Measurements from ENCODE around the gene AKTIP. TPM values are rescaled to one million over a fixed set of nuclear protein-coding genes. Genes with fewer than 3 reads are reported as not detected.

Gene AKTIP
- total RNA-seq, 4 donors from 2014 or later = 30.2 to 55.5 (median 36.6) TPM

- Histone ChIP-seq H3K27me3 (no peaks in the 10 kb centered on the region), H3K4me3 (no peak overlapping the region), H3K9me3 (no peaks in the 10 kb centered on the region), H3K36me3 (no peaks in the 10 kb centered on the region), H3K4me1 (peaks cover 15% of the 10 kb centered on the region), H3K27ac (no peak overlapping the region)
- DNase-seq (ENCODE audit: low spot score in 2 of 2) = peak; percentile 57 to 76
- TF ChIP-seq EP300 (IDR thresholded peaks at IDR 0.05) (no peak), POLR2A (IDR thresholded peaks at IDR 0.05) (no peak), POLR2AphosphoS5 (IDR thresholded peaks at IDR 0.05) (no peak)
- TF ChIP-seq, protein P1, sequence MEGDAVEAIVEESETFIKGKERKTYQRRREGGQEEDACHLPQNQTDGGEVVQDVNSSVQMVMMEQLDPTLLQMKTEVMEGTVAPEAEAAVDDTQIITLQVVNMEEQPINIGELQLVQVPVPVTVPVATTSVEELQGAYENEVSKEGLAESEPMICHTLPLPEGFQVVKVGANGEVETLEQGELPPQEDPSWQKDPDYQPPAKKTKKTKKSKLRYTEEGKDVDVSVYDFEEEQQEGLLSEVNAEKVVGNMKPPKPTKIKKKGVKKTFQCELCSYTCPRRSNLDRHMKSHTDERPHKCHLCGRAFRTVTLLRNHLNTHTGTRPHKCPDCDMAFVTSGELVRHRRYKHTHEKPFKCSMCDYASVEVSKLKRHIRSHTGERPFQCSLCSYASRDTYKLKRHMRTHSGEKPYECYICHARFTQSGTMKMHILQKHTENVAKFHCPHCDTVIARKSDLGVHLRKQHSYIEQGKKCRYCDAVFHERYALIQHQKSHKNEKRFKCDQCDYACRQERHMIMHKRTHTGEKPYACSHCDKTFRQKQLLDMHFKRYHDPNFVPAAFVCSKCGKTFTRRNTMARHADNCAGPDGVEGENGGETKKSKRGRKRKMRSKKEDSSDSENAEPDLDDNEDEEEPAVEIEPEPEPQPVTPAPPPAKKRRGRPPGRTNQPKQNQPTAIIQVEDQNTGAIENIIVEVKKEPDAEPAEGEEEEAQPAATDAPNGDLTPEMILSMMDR (IDR thresholded peaks at IDR 0.05) = no peak
- WGBS = 89% methylated on average over 10 of the region's 12 CpGs
Measured at GRCh38 chr16:53511403-53512280, 8.6 kb upstream of the AKTIP start.

- Histone ChIP-seq H3K4me1 (peaks cover 13% of the 10 kb centered on the region), H3K36me3 (no peaks in the 10 kb centered on the region), H3K4me3 (no peak overlapping the region), H3K27ac (no peak overlapping the region), H3K27me3 (no peaks in the 10 kb centered on the region), H3K9me3 (no peaks in the 10 kb centered on the region)
- no peak for TF ChIP-seq POLR2A (IDR thresholded peaks at IDR 0.05)
- TF ChIP-seq, protein P1 (IDR thresholded peaks at IDR 0.05) = no peak
- TF ChIP-seq EP300 (IDR thresholded peaks at IDR 0.05) = no peak
- TF ChIP-seq POLR2AphosphoS5 (IDR thresholded peaks at IDR 0.05) = no peak
- peak; percentile 41 to 71 for DNase-seq (ENCODE audit: low spot score in 2 of 2)
- WGBS = 84% methylated on average over 6 of the region's 6 CpGs
Measured at GRCh38 chr16:53511084-53511402, 8.0 kb upstream of the AKTIP start.

- no peak overlapping the region for H3K4me3 ChIP-seq
- H3K36me3 ChIP-seq = no peaks in the 10 kb centered on the region
- peaks cover 12% of the 10 kb centered on the region for H3K4me1 ChIP-seq
- WGBS = 62% methylated on average over 2 of the region's 2 CpGs
- H3K27me3 ChIP-seq = no peaks in the 10 kb centered on the region
- H3K9me3 ChIP-seq = no peaks in the 10 kb centered on the region
- H3K27ac ChIP-seq = no peak overlapping the region
- no peak for DNase-seq (ENCODE audit: low spot score in 2 of 2)
- TF ChIP-seq EP300 (IDR thresholded peaks at IDR 0.05) = no peak
- TF ChIP-seq POLR2A (IDR thresholded peaks at IDR 0.05) = no peak
- TF ChIP-seq POLR2AphosphoS5 (IDR thresholded peaks at IDR 0.05) = no peak
- TF ChIP-seq, protein P1 (IDR thresholded peaks at IDR 0.05) = no peak
Measured at GRCh38 chr16:53510704-53511070, 7.7 kb upstream of the AKTIP start.

- H3K4me1 ChIP-seq = peaks cover 12% of the 10 kb centered on the region
- peak in 1 of 3 donors; percentile 14 for TF ChIP-seq POLR2AphosphoS5 (IDR thresholded peaks at IDR 0.05)
- TF ChIP-seq, protein P1 (IDR thresholded peaks at IDR 0.05) = peak; percentile 89 to 96
- TF ChIP-seq EP300 (IDR thresholded peaks at IDR 0.05) = no peak
- no peaks in the 10 kb centered on the region for H3K36me3 ChIP-seq
- no peaks in the 10 kb centered on the region for H3K27me3 ChIP-seq
- peak; percentile 82 to 87 for DNase-seq (ENCODE audit: low spot score in 2 of 2)
- peak overlapping the region; percentile 39 for H3K27ac ChIP-seq
- WGBS = 49% methylated on average over 29 of the region's 29 CpGs
- peak overlapping the region; percentile 4 for H3K4me3 ChIP-seq
- no peaks in the 10 kb centered on the region for H3K9me3 ChIP-seq
Measured at GRCh38 chr16:53509906-53510703, 7.1 kb upstream of the AKTIP start.

Data from suprapubic skin (tissue), 4 donors.